Measurements from ENCODE around the gene VEGFB.

- no peak for TF ChIP-seq HDGF (IDR thresholded peaks at IDR 0.05; ENCODE audit: borderline replicate concordance)
- TF ChIP-seq ELF4 (IDR thresholded peaks at IDR 0.05), result no peak
- TF ChIP-seq, protein P1, sequence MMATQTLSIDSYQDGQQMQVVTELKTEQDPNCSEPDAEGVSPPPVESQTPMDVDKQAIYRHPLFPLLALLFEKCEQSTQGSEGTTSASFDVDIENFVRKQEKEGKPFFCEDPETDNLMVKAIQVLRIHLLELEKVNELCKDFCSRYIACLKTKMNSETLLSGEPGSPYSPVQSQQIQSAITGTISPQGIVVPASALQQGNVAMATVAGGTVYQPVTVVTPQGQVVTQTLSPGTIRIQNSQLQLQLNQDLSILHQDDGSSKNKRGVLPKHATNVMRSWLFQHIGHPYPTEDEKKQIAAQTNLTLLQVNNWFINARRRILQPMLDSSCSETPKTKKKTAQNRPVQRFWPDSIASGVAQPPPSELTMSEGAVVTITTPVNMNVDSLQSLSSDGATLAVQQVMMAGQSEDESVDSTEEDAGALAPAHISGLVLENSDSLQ (IDR thresholded peaks at IDR 0.05), result no peak
- no peak for TF ChIP-seq NFRKB (IDR thresholded peaks at IDR 0.05)
- no peak for TF ChIP-seq BHLHE40 (IDR thresholded peaks at IDR 0.05; ENCODE audit: borderline replicate concordance)
Observed at GRCh38 chr11:64259533-64260067, 25.2 kb downstream of the VEGFB start.
